ENCODE data around the gene ITGB7. TPM values are rescaled to one million over a fixed set of nuclear protein-coding genes. Genes with fewer than 3 reads are reported as not detected.
"Not testable (repeated sequence)": the region's sequence is repeated elsewhere in the genome, so short reads cannot be mapped to it uniquely, and the experiment has no call there.

The ITGB7 gene
- total and polyA plus RNA-seq, 7 donors: 0.95 to 19.9 (median 2.9) TPM

DNA sequence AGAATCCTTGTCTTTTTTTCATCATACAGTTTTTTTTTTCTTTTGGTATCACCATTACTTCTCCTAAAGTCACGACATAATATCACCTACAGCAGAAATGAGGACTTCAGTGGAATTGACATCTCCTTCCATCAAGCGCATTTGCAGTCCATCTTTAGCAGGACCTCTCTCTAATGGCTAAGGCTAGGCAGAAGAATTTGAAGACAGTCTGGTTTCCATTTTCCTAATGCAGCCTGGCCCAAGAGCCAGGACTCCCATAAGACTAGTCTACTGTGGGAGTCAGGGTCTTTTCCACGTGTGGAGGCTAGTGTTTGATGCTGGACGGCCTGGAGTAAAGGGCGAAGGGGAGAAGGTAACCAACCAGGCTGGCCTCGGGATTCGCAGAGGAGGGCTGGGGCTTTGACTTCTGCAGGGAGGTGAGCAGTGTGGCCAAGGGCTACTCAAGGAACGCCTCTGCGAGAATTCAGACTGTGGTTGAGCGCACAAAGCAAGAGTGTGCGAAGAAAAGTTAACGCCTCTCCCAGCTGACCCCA is 27.3 kb downstream of the ITGB7 start:
- no peaks in the 10 kb centered on the region for H3K27me3 ChIP-seq
- H3K4me1 ChIP-seq: peaks cover 0 to 47% (median 45%) of the 10 kb centered on the region in 4 donors
- WGBS, 2 donors: 17 to 18% methylated on average over 12 of the region's 12 CpGs
- H3K9me3 ChIP-seq: no peaks in the 10 kb centered on the region
- H3K36me3 ChIP-seq: peaks cover 5 to 31% (median 11%) of the 10 kb centered on the region in 4 donors
- peak overlapping the region; percentile 90 to 96 (median 94) for H3K27ac ChIP-seq
- TF ChIP-seq, protein P1, sequence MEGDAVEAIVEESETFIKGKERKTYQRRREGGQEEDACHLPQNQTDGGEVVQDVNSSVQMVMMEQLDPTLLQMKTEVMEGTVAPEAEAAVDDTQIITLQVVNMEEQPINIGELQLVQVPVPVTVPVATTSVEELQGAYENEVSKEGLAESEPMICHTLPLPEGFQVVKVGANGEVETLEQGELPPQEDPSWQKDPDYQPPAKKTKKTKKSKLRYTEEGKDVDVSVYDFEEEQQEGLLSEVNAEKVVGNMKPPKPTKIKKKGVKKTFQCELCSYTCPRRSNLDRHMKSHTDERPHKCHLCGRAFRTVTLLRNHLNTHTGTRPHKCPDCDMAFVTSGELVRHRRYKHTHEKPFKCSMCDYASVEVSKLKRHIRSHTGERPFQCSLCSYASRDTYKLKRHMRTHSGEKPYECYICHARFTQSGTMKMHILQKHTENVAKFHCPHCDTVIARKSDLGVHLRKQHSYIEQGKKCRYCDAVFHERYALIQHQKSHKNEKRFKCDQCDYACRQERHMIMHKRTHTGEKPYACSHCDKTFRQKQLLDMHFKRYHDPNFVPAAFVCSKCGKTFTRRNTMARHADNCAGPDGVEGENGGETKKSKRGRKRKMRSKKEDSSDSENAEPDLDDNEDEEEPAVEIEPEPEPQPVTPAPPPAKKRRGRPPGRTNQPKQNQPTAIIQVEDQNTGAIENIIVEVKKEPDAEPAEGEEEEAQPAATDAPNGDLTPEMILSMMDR (IDR thresholded peaks at IDR 0.05): no peak
- TF ChIP-seq POLR2AphosphoS5 (IDR thresholded peaks at IDR 0.05): no peak
- no peak for TF ChIP-seq EP300 (IDR thresholded peaks at IDR 0.05)
- TF ChIP-seq POLR2A (IDR thresholded peaks at IDR 0.05): no peak
- peak overlapping the region; percentile 52 to 82 (median 78) for H3K4me3 ChIP-seq
- DNase-seq: no peak
- intact Hi-C loops (cut with DNase I): no loop called here

DNA sequence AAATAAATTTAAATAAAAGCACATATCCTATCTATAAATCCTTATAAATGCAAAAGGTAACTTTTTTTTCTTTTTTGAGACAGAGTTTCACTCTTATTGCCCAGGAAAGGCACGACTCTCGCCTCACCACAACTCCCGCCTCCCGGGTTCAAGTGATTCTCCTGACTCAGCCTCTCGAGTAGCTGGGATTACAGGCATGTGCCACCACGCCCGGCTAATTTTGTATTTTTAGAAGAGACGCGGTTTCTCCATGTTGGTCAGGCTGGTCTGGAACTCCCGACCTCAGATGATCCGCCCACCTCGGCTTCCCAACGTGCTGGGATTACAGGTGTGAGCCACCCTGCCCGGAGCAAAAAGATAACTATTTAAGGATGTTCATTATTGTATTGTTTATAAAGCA is 28.2 kb downstream of the ITGB7 start:
- H3K4me3 ChIP-seq; H3K27me3 ChIP-seq; DNase-seq; H3K9me3 ChIP-seq; intact Hi-C loops (cut with DNase I): not testable (repeated sequence)
- H3K36me3 ChIP-seq: peaks cover 0 to 21% (median 10%) of the 10 kb centered on the region in 4 donors
- WGBS, 2 donors: 94 to 96% methylated on average over 14 of the region's 14 CpGs
- H3K4me1 ChIP-seq: peaks cover 0 to 40% (median 38%) of the 10 kb centered on the region in 4 donors
- H3K27ac ChIP-seq: peak overlapping the region in 1 of 4 donors; percentile 96

DNA sequence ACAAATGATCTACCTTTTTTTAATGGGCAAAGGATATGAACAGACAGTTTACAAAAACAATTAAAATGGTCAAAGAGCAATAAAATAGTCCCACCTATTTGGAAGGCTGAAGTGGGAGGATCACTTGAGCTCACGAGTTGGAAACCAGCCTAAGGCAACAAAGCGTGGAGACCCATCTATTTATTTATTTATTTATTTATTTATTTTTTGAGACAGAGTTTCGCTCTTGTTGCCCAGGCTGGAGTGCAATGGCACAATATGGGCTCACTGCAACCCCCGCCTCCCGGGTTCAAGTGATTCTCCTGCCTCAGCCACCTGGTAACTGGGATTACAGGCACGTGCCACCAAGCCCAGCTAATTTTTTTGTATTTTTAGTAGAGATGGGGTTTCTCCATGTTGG is 29.6 kb downstream of the ITGB7 start:
- 94% methylated on average over 6 of the region's 6 CpGs for WGBS, 2 donors
- peaks cover 0 to 31% (median 30%) of the 10 kb centered on the region in 4 donors for H3K4me1 ChIP-seq
- intact Hi-C loops (cut with DNase I); H3K4me3 ChIP-seq; H3K27me3 ChIP-seq; DNase-seq; H3K36me3 ChIP-seq; H3K9me3 ChIP-seq; H3K27ac ChIP-seq: not testable (repeated sequence)

DNA sequence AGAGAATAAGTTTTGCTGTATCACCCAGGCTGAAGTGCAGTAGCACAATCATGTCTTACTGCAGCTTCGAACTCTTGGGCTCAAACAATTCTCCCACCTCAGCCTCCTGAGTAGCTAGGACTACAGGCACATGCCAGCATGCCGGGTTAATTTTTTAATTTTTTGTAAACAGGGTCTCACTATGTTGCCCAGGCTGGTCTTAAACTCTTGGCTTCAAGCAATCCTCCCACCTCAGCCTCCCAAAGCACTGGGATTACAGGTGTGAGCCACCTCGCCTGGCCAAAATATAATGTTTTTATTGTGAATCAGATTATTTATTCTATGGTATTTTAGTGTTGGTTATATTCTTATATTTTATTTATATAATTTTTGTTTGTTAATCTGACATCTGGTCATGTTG is 30.3 kb downstream of the ITGB7 start:
- H3K4me1 ChIP-seq: peaks cover 0 to 31% (median 30%) of the 10 kb centered on the region in 4 donors
- DNase-seq: no peak
- TF ChIP-seq POLR2A (IDR thresholded peaks at IDR 0.05) (no peak), EP300 (IDR thresholded peaks at IDR 0.05) (no peak), POLR2AphosphoS5 (IDR thresholded peaks at IDR 0.05) (no peak)
- TF ChIP-seq, protein P1 (IDR thresholded peaks at IDR 0.05): no peak

DNA sequence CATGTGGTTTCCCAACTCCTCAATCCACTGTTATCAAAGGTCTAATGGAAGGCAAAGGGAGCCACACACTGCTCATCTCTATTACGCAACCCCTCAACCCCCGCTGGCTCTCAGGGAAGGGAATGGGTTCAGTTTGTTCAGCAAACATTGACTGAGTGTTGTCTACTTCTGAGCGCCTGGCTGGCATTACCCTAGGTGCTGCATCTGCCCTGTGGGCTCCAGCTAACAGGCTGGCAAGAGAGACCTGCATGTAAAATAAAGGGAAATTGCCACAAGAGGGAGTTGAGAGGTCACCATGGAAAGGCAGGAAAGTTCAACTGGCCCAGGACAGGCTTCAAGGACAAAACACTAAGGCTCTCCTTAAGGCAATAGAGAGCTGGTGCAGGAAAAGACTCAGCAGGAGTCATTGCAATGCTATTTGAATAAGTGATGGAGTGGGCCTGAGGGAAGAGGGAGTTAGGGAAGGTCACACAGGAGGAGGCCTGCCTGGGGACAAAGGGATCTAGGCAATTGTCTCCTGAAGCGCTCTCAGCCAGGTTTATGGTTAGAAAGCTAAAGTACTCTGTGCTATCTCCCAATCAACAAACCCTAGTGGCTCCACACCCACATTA is 32.1 kb downstream of the ITGB7 start:
- H3K27ac ChIP-seq: no peak overlapping the region

More for the DNA sequence above, 30.3 kb downstream of the ITGB7 start:
- H3K4me3 ChIP-seq: no peak overlapping the region
- peaks cover 0 to under 1% (median 0%) of the 10 kb centered on the region in 4 donors for H3K36me3 ChIP-seq
- WGBS, 2 donors: 95 to 96% methylated on average over 3 of the region's 3 CpGs
- no peaks in the 10 kb centered on the region for H3K27me3 ChIP-seq
- intact Hi-C loops (cut with DNase I): no loop called here
- no peak overlapping the region for H3K27ac ChIP-seq
- H3K9me3 ChIP-seq: no peaks in the 10 kb centered on the region

More for the DNA sequence above, 32.1 kb downstream of the ITGB7 start:
- Histone ChIP-seq H3K4me1 (peaks cover 0 to 32% (median 31%) of the 10 kb centered on the region in 4 donors), H3K4me3 (no peak overlapping the region), H3K27me3 (no peaks in the 10 kb centered on the region), H3K36me3 (peaks cover 0 to 4% (median 2%) of the 10 kb centered on the region in 4 donors), H3K9me3 (no peaks in the 10 kb centered on the region)
- WGBS, 2 donors: 24 to 76% methylated on average over 4 of the region's 4 CpGs
- no peak for DNase-seq
- TF ChIP-seq EP300 (IDR thresholded peaks at IDR 0.05) (no peak), POLR2AphosphoS5 (IDR thresholded peaks at IDR 0.05) (no peak), POLR2A (IDR thresholded peaks at IDR 0.05) (no peak)
- TF ChIP-seq, protein P1 (IDR thresholded peaks at IDR 0.05): no peak
- intact Hi-C loops (cut with DNase I): no loop called here

Data from sigmoid colon (tissue), 7 donors.